GM12892 (cell line): ENCODE results near the gene LRCH4.

ENCODE experiments used
- POLR2A ChIP-seq: IDR thresholded peaks from 2 replicates; pipeline ENCODE4 v1.6.1; 2011; ENCODE audit warnings: low read depth, low read length, control low read depth
- POLR2AphosphoS5 ChIP-seq: IDR thresholded peaks from 2 replicates; pipeline ENCODE4 v1.6.1; 2011; ENCODE audit warnings: low read depth, low read length, control low read depth
- TAF1 ChIP-seq: IDR thresholded peaks from 2 replicates; pipeline ENCODE4 v1.6.1; 2011; ENCODE audit warnings: low read depth, mild to moderate bottlenecking, control low read depth, low read length, borderline replicate concordance

DNA sequence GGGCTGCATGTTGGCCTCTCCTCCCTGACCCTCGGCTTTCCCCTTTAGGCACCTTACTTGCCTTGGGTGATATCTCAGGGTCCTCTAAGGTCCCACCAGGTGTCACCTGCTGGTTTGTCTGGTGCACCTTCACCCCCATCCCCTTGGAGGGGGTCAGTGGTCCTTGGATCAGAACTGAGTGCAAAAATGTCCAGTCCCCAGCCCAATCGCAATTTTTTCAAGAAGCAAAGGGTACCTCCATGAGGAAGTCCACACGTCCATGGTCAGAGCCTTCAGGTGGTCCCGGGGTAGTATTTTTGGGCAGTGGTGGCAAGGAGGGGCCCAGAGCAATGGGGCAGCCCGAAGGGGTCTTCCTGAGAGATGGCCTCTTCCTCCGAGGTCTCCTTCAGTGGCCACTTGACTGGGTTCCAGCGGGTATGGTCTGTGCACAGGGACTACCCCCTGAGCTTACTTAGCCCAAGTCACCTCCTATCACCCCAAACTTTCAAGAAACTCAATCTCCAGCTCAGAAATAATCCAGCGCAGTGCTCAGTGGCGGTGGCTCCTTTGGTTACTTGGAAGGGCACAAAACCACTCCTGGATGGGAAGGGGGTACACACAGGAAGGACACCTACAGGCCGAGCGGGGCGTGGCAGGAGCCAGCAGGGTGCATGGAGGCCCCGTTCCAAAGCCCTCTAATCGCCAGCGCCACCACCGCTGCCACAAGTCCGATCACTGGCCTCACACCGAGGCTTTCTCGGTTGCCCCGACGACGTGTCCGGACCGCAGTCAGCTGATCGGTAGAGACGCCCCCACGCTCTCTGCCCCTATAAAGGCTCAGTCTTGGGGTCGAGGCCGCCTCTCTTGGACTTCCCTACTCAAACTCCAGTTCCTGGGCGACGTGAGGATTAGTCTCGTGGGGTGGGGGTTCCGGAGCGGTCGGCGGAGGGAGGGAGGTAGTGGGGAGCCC lies 16.8 kb downstream of the LRCH4 start:
- TF ChIP-seq TAF1: no peak
- no peak for TF ChIP-seq POLR2A
- no peak for TF ChIP-seq POLR2AphosphoS5
